Ovary (tissue), 3 donors: ENCODE results near the gene MAGEB17.

Experiments
- CTCF ChIP-seq, 3 donors: fragments of 450-650 bp in 2 of 3; fragments of 200-600 bp in 1 of 3; IDR thresholded peaks; one replicate each; pipeline versions ENCODE4 v1.5.1 to v1.8.0; 2016 to 2022; ENCODE audit warnings: antibody characterized with exemption in 3 of 3, mild to moderate bottlenecking in 1 of 3
- POLR2A ChIP-seq: fragments of 450-650 bp; IDR thresholded peaks from one replicate; pipeline ENCODE4 v1.6.1; 2017; ENCODE audit warnings: antibody characterized with exemption, mild to moderate bottlenecking, moderate library complexity
- donor health status: DM: no; HTN: no; CAD: no.

GRCh38 chrX:16142246-16142558 lies 25.1 kb upstream of the MAGEB17 start:
- TF ChIP-seq CTCF (IDR thresholded peaks at IDR 0.05): no peak
- no peak for TF ChIP-seq POLR2A
